DOHH2 (cell line): Measurements from ENCODE around the gene MAP1B.

ENCODE experiments used
- H3F3A ChIP-seq: fragments of 200-600 bp; sonication (generic), shearing (Covaris generic); 2 replicates; pipeline ENCODE4 v1.6.0; 2016; ENCODE audit warnings: antibody characterized with exemption, mild to moderate bottlenecking; ENCODE audit not compliant: control insufficient read depth, insufficient read depth
- H3K27ac ChIP-seq: fragments of 200-600 bp; sonication (generic); 2 replicates; pipeline ENCODE4 v1.5.1; 2014; ENCODE audit warnings: low read depth, mild to moderate bottlenecking, low read length, moderate library complexity
- H3K27me3 ChIP-seq: fragments of 200-600 bp; sonication (generic); 2 replicates; pipeline ENCODE4 v1.6.1; 2014; ENCODE audit warnings: mild to moderate bottlenecking, low read length, mixed read lengths; ENCODE audit not compliant: control insufficient read depth
- H3K36me3 ChIP-seq: fragments of 200-600 bp; sonication (generic); 2 replicates; pipeline ENCODE4 v1.6.1; 2014; ENCODE audit warnings: mild to moderate bottlenecking, low read length, moderate library complexity, mixed read lengths; ENCODE audit not compliant: control insufficient read depth
- H3K4me1 ChIP-seq: fragments of 200-600 bp; sonication (generic); 2 replicates; pipeline ENCODE4 v1.6.1; 2014; ENCODE audit warnings: mild to moderate bottlenecking, low read length, mixed read lengths; ENCODE audit not compliant: control insufficient read depth
- H3K4me2 ChIP-seq: fragments of 200-600 bp; sonication (generic); 2 replicates; pipeline ENCODE4 v1.6.0; 2014; ENCODE audit warnings: mild to moderate bottlenecking, low read length, moderate library complexity
- H3K4me3 ChIP-seq: fragments of 200-600 bp; sonication (generic); 2 replicates; pipeline ENCODE4 v1.5.1; 2014; ENCODE audit warnings: mild to moderate bottlenecking, low read length, mixed read lengths
- H3K79me2 ChIP-seq: fragments of 200-600 bp; sonication (generic); 2 replicates; pipeline ENCODE4 v1.6.1; 2014; ENCODE audit warnings: mild to moderate bottlenecking, low read length, mixed read lengths; ENCODE audit not compliant: control insufficient read depth
- H3K9me2 ChIP-seq: fragments of 200-600 bp; sonication (generic); replicated peaks from 2 replicates; pipeline ENCODE4 v1.6.1; 2014; ENCODE audit warnings: mild to moderate bottlenecking, low read length, mixed read lengths; ENCODE audit not compliant: control insufficient read depth
- H3K9me3 ChIP-seq: fragments of 200-600 bp; sonication (generic); 2 replicates; pipeline ENCODE4 v1.6.1; 2014; ENCODE audit warnings: antibody characterized with exemption, low read length, mixed read lengths; ENCODE audit not compliant: control insufficient read depth, insufficient read depth
- H4K20me1 ChIP-seq: fragments of 200-600 bp; sonication (generic); 2 replicates; pipeline ENCODE4 v1.6.0; 2014; ENCODE audit warnings: low read depth, mild to moderate bottlenecking, antibody characterized with exemption, low read length, moderate library complexity; ENCODE audit not compliant: control insufficient read depth, insufficient read depth
- EZH2phosphoT487 ChIP-seq: fragments of 200-600 bp; sonication (generic); IDR thresholded peaks from 2 replicates; pipeline ENCODE4 v1.6.1; 2017; ENCODE audit warnings: borderline replicate concordance, mild to moderate bottlenecking, antibody characterized with exemption, low read length, moderate library complexity, mixed read lengths
- TF ChIP-seq, protein P1 (sequence below): fragments of 200-600 bp; sonication (generic); IDR thresholded peaks from one replicate; pipeline ENCODE4 v1.5.1; 2014; ENCODE audit warnings: antibody characterized with exemption, mild to moderate bottlenecking, low read depth, low read length; ENCODE audit not compliant: poor library complexity, severe bottlenecking

Gene MAP1B

DNA sequence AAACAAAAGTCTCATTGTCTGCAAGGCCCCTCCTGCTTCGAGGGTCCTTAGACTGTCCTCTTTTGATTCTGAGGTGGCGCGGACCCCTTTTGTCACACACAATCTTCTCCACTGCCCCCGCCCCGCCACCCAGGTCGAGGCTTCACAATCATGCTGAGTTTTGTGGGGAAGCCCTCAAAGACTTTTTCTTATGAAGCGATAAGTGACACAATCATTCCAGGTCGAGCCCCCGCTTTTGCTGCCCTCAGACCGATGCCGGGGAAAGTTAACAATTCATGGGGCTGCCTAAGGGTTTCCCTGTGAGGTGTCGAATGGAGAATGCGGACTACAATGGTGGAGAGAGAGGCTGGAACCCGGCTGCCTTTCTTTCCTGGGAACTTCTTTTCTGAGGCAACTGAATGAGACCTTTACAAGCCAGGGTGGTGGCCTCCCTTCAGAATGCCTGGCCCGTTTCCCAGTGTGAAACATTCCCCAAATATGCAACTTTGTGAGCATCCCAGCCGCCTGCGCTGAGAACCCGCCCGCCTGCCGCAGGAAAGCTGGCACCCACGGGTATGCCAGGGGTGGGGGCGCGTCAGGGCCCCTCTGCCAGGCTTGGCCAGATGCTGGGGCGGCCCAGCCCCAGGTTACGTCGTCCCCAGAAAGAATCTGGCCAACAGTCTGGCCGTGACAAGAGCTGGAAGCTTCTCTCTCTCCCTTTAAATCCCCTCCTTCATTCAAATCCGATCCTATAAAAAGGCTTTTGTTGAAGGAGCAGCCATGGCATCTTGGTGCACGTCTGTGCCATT lies 71.9 kb downstream of the MAP1B start:
- no peaks in the 10 kb centered on the region for H3K36me3 ChIP-seq

DNA sequence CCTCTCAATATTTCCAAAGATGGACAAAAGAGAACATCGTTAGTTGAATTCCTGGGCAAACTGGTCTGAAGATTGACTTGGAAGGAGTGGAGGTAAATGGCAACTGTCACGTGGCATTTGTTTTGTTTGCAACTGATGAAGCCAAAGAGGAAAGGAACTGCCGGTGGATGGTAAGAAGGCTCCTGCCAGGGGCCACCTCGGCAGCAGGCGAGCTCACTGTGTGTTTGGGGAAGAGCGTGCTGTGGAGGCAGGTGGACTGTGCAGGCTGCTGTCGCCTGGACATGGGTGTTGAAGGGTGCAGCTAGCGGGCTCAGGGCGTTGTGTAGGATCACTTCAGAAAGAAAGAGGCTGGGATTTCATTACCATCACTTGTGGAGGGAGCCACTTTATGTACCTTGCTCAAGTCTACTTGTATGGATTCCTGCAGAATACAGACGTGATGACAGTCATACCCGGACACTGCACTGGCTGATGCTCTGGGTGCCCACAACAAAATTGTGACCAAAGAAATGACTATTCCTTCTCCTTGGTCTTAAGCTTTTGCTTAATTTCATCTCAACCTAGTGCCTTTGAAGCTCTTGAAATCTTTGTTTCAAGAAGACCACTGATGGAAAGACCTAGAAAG lies 72.7 kb downstream of the MAP1B start:
- Histone ChIP-seq H3K27me3 (0 out of 2 replicates have a peak, but pooled peaks cover 5% of the 10 kb centered on the region), H3K4me3 (no peak overlapping the region), H3K4me2 (no peak overlapping the region), H3K79me2 (no peaks in the 10 kb centered on the region), H3K4me1 (no peaks in the 10 kb centered on the region), H3K9me3 (no peaks in the 10 kb centered on the region), H4K20me1 (no peaks in the 10 kb centered on the region), H3K27ac (no peak overlapping the region), H3F3A (no peaks in the 10 kb centered on the region), H3K36me3 (no peaks in the 10 kb centered on the region), H3K9me2 (no peaks in the 10 kb centered on the region)
- TF ChIP-seq EZH2phosphoT487 = no peak
- TF ChIP-seq, protein P1, sequence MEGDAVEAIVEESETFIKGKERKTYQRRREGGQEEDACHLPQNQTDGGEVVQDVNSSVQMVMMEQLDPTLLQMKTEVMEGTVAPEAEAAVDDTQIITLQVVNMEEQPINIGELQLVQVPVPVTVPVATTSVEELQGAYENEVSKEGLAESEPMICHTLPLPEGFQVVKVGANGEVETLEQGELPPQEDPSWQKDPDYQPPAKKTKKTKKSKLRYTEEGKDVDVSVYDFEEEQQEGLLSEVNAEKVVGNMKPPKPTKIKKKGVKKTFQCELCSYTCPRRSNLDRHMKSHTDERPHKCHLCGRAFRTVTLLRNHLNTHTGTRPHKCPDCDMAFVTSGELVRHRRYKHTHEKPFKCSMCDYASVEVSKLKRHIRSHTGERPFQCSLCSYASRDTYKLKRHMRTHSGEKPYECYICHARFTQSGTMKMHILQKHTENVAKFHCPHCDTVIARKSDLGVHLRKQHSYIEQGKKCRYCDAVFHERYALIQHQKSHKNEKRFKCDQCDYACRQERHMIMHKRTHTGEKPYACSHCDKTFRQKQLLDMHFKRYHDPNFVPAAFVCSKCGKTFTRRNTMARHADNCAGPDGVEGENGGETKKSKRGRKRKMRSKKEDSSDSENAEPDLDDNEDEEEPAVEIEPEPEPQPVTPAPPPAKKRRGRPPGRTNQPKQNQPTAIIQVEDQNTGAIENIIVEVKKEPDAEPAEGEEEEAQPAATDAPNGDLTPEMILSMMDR = no peak

More for the DNA sequence above, 71.9 kb downstream of the MAP1B start:
- Histone ChIP-seq H3K4me2 (no peak overlapping the region), H3K27ac (no peak overlapping the region), H3K9me3 (no peaks in the 10 kb centered on the region), H3K79me2 (no peaks in the 10 kb centered on the region), H3K4me1 (no peaks in the 10 kb centered on the region), H4K20me1 (no peaks in the 10 kb centered on the region), H3K9me2 (no peaks in the 10 kb centered on the region), H3K27me3 (peaks cover 6% of the 10 kb centered on the region; the same call in 1 of the 2 replicates), H3K4me3 (no peak overlapping the region), H3F3A (no peaks in the 10 kb centered on the region)
- TF ChIP-seq EZH2phosphoT487 = no peak
- TF ChIP-seq, protein P1 = no peak

DNA sequence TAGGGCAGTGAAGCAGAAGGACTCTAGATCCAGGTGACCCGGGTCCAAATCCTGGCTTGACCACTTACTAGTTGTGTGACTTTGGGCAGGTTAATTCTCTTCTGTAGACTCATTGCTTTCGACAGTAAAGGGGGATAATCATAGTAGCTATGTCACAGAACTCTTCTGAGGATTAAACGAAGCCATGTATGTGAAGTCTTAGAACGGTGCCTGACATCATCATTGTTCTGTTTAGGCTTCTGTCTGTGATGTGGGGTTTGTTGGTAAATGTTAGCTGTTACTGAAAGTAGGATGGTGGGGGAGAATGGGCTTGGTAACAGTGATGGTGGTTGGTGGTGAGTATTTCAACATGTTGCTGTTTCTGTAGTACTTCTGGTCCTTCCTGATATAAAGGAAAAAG lies 73.7 kb downstream of the MAP1B start:
- Histone ChIP-seq H3K27ac (no peak overlapping the region), H3F3A (no peaks in the 10 kb centered on the region), H3K4me1 (no peaks in the 10 kb centered on the region), H3K27me3 (0 out of 2 replicates have a peak, but pooled peaks cover 5% of the 10 kb centered on the region), H3K4me3 (no peak overlapping the region), H3K9me2 (no peaks in the 10 kb centered on the region), H4K20me1 (no peaks in the 10 kb centered on the region), H3K79me2 (no peaks in the 10 kb centered on the region), H3K36me3 (no peaks in the 10 kb centered on the region), H3K4me2 (no peak overlapping the region), H3K9me3 (no peaks in the 10 kb centered on the region)
- TF ChIP-seq, protein P1 = no peak
- no peak for TF ChIP-seq EZH2phosphoT487
